AG09319 (cell line): ENCODE measurements around the gene RAPGEF1.

Experiments used
- DNase-seq: peaks from one replicate; pipeline ENCODE4 v3.0.0-alpha.2; 2010; ENCODE audit warnings: low read depth; ENCODE audit errors: extremely low read depth
- CTCF ChIP-seq: IDR thresholded peaks from 2 replicates; pipeline ENCODE4 v1.5.1; 2011; ENCODE audit warnings: low read depth, mild to moderate bottlenecking, inconsistent platforms, low read length, moderate library complexity

The RAPGEF1 gene

GRCh38 chr9:131624636-131625507, 115.0 kb downstream of the RAPGEF1 start:
- no peak for TF ChIP-seq CTCF
- DNase-seq, result no peak

- DNase-seq, result no peak
- no peak for TF ChIP-seq CTCF
Observed at GRCh38 chr9:131623655-131624330, 116.1 kb downstream of the RAPGEF1 start.

DNA sequence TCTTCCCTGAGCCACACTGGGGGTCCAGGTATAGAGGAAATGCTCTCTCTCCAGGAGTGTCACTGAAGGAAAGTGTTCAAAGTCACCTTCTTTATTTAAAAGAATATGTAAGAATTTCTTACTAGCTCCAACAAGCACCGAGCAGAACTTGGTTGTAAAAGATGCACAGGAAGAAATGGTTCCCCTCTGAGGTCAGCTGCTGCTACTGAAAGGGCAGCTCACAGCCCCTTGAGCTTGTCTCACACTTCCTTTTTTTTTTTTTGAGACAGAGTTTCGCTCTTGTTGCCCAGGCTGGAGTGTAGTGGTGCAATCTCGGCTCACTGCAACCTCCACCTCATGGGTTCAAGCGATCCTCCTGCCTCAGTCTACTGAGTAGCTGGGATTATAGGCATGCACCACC, 117.4 kb downstream of the RAPGEF1 start:
- TF ChIP-seq CTCF, result no peak
- DNase-seq, result no peak

DNA sequence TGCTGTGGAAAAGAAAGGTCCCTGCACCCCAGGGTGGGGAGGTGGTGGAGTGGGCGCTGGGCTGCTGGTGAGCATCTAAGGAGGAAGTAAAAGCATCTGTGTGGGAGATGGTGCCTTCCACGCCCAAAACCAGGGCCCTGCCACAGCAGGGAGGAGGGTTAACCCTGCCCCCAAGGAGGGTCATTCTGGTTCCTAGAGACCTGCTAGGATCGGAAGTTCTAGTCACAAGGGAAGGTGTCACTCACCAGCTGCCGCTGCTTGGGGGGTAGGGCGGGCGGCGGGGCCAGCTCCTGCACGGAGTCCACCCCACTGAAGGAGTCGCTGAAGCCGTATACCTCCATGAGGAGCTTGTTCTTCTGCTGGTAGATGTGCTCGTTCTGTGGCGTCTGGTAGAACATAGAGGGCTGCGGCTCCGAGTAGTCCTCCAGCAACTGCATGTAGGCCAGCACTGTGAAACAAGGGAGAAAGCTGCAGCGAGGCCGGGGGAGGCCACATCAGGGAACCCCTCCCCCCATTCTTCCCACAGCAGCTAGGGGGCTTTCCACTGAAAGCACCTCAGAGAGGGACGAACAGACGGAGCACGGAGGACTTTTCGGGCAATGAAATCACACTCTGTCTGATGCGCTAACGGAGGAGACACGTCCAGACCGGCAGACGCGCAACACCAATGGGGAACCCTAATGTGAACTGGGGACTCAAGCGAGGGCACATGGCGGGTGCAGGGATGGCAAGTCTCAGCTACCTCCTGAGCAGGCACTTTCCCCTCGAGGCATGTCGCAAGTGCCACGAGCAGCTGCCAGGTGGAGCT, 118.1 kb downstream of the RAPGEF1 start:
- TF ChIP-seq CTCF, result no peak
- DNase-seq, result no peak

DNA sequence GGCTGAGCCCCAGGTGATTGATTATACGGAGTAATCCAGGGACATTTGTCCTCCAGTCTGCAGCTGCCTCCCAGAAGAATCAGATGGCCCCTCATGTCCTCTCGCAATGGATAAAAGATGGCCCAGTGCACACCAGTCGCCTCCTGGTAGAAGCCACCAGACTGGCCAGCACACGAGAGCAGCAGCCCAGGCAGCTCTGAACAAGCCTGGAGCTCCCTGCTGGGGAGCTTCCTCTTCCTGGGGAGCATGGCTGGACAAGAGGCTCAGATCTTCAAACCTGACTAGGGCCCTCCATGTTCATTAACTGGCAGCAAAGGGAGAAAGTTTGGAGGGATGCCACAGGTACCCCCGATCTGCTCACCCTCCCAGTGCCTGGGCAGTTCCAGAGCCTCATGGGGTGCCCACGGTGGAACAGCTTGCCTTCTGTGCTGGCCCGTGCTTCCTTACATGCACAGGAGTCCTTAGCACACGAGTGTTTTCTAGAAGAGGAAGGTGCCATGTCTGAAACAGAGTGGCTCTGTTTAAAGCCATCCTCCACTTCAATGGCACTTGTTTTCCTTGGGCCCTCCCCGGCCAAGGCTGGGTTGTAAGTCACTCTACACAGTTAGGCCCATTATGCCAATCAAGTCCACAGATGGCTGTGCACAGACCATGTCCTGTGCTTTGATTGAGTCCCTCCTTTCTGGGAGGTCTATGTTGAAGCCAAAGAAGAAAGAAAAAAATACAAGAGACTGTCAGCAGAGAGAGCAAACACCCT, 118.9 kb downstream of the RAPGEF1 start:
- no peak for DNase-seq
- no peak for TF ChIP-seq CTCF

DNA sequence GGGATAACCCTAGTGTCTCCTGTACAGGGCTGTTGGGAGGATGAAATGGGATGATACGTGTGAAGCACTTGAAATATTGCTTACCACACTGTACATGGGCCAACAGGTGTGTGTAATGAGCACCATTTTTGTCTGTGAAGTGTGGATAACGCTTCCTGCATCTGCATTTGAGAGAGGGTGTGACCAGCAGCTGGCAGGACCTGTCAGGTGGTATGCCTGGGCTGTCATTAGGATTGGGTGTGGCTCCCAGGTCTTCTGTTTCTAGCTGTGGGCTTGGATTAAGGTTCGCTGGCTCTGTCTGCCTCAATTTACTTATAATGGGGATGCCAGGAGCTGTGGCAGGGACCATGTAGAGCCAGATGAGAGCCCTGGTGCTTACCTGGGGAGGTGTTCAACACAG, 120.2 kb downstream of the RAPGEF1 start:
- DNase-seq, result no peak
- no peak for TF ChIP-seq CTCF
